ENCODE data around the gene TCF15.

TCF15 gene

DNA sequence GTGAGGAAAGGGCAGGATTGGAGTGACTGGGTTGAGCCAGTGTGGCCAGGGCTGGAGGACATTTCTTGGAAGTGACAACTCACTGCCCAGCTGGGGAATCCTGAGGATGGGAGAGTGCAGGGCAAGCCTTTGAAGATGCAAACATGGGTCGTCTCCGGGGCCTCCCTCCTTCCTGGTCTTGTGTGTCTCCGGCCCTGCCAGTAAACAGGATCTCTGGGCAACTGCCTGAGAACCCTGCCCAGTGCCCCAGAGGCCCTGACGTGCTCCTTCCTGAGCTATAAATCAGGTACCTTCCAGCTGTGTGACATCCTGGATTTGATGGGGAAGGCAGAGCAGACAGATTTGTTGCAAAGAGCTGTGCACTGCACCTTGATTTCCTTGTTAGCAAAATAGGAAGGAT, 12.9 kb upstream of the TCF15 start:
- no peak overlapping the region for H3K4me3 ChIP-seq (ENCODE audit: extremely low read depth, insufficient read depth, low read length, poor library complexity, severe bottlenecking)
- H3K36me3 ChIP-seq (ENCODE audit: control insufficient read depth, insufficient read depth, low read length) = no peaks in the 10 kb centered on the region
- no peak overlapping the region for H3K27ac ChIP-seq (ENCODE audit: low read depth, low read length, severe bottlenecking)
- WGBS, 2 experiments (ENCODE audit: insufficient coverage in 2 of 2) = 18 to 35% methylated on average over 4 of the region's 4 CpGs
- H3K9me3 ChIP-seq (ENCODE audit: control insufficient read depth, low read length) = peaks cover 7% of the 10 kb centered on the region
- H3K4me1 ChIP-seq (ENCODE audit: control insufficient read depth, insufficient read depth, low read length, poor library complexity, severe bottlenecking) = peaks cover 8% of the 10 kb centered on the region

DNA sequence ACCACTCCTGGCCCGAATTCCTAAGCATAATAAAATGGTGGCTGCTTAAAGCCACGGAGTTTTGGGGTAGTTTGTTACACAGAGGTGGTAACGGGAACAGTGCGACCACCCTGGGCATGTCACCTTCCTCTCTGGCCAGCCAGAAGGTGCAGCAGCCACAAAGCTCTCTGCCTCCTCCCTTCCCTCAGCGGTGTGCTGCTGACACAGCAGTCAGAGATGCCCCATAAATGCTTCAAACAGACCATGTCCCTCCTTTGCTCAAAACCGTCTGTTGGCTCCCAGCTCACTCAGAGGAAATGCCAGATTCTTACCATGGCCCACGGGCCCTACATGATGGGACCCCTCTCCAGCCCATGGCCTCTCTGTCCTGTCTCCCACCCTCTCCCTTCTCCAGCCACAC, 12.1 kb upstream of the TCF15 start:
- 90 to 97% methylated on average over 5 to 7 of the region's 7 CpGs for WGBS, 2 experiments (ENCODE audit: insufficient coverage in 2 of 2)
- H3K9me3 ChIP-seq (ENCODE audit: control insufficient read depth, low read length) = peaks cover 10% of the 10 kb centered on the region

DNA sequence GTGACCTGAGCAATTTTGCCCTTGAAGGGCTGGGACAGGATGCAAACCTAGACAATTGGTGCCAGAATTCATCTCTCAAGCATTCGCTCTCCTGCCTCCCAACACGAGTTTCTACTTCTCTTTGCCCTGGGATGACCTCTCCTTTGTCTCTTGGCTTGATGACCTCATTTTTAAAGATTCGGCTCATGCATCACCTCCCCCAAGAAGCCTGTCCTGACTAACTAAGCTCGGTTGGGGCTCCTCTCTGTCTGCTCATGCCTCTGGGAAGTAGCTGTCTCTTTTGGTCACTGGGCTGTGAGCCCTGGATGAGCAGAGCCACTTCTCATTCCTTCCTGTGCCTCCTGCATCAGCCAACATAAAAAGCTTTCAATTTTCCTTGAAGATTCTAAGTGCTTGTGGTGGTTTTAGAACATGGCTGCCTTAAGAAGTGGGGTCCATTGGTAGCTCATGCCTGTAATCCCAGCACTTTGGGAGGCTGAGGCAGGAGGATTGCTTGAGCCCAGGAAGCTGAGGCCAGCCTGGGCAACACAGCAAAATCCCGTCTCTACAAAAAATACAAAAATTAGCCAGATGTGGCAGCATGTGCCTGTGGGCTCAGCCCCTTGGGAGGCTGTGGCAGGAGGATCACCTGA, 11.1 kb upstream of the TCF15 start:
- peaks cover 10% of the 10 kb centered on the region for H3K9me3 ChIP-seq (ENCODE audit: control insufficient read depth, low read length)
- peaks cover 8% of the 10 kb centered on the region for H3K4me1 ChIP-seq (ENCODE audit: control insufficient read depth, insufficient read depth, low read length, poor library complexity, severe bottlenecking)
- no peaks in the 10 kb centered on the region for H3K36me3 ChIP-seq (ENCODE audit: control insufficient read depth, insufficient read depth, low read length)
- peak overlapping the region; percentile 30 for H3K27ac ChIP-seq (ENCODE audit: low read depth, low read length, severe bottlenecking)
- WGBS, 2 experiments (ENCODE audit: insufficient coverage in 2 of 2) = 41 to 48% methylated on average over 4 of the region's 5 CpGs
- H3K4me3 ChIP-seq (ENCODE audit: extremely low read depth, insufficient read depth, low read length, poor library complexity, severe bottlenecking) = no peak overlapping the region

More for the DNA sequence above, 12.1 kb upstream of the TCF15 start:
- H3K4me1 ChIP-seq (ENCODE audit: control insufficient read depth, insufficient read depth, low read length, poor library complexity, severe bottlenecking) = peaks cover 8% of the 10 kb centered on the region
- no peaks in the 10 kb centered on the region for H3K36me3 ChIP-seq (ENCODE audit: control insufficient read depth, insufficient read depth, low read length)
- no peak overlapping the region for H3K4me3 ChIP-seq (ENCODE audit: extremely low read depth, insufficient read depth, low read length, poor library complexity, severe bottlenecking)
- H3K27ac ChIP-seq (ENCODE audit: low read depth, low read length, severe bottlenecking) = no peak overlapping the region

DNA sequence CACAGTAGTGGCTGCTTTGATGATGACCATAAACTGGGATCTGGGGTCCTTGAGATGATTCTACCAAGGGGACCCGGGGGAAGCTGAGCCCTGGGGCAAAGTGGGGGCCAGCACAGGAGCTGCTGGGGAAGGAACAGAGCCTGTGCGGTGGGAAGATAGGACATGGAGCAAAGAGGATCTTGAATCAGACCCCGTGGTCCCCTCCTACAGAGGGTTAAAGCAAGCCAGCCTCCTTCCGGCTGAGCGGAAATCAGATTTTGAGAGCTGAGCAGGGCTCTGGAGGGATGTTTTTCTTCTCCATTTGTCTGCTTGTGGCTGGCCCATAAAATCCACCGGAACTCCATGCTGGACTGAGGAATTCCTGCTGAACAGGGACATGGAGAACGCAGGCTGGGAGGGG, 10.1 kb upstream of the TCF15 start:
- Histone ChIP-seq H3K9me3 (ENCODE audit: control insufficient read depth, low read length) (peaks cover 10% of the 10 kb centered on the region), H3K4me1 (ENCODE audit: control insufficient read depth, insufficient read depth, low read length, poor library complexity, severe bottlenecking) (peaks cover 8% of the 10 kb centered on the region), H3K27ac (ENCODE audit: low read depth, low read length, severe bottlenecking) (no peak overlapping the region), H3K4me3 (ENCODE audit: extremely low read depth, insufficient read depth, low read length, poor library complexity, severe bottlenecking) (no peak overlapping the region), H3K36me3 (ENCODE audit: control insufficient read depth, insufficient read depth, low read length) (no peaks in the 10 kb centered on the region)
- WGBS, 2 experiments (ENCODE audit: insufficient coverage in 2 of 2) = 74 to 83% methylated on average over 5 to 6 of the region's 7 CpGs

DNA sequence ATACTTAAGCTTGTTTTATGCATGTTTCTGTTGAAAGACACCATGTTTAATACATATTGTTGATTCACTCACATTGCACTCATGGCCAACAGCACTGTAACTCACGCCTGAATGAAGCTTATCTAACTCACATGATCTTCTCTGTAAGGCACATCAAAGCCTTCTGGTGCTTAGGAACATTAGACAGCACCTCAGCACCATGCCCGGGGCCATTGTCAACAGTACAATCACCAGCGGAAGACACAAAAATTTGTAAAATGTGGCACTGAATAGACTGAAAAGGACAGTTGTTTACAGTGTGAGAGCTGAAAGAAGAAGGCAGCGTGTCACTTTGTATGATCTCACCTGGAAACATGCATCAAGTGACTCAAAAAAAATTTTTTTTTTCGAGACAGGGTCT, 8.9 kb upstream of the TCF15 start:
- H3K36me3 ChIP-seq (ENCODE audit: control insufficient read depth, insufficient read depth, low read length) = no peaks in the 10 kb centered on the region
- peaks cover 10% of the 10 kb centered on the region for H3K9me3 ChIP-seq (ENCODE audit: control insufficient read depth, low read length)
- WGBS, 2 experiments (ENCODE audit: insufficient coverage in 2 of 2) = 92 to 95% methylated on average over 4 to 5 of the region's 5 CpGs
- no peak overlapping the region for H3K27ac ChIP-seq (ENCODE audit: low read depth, low read length, severe bottlenecking)
- H3K4me3 ChIP-seq (ENCODE audit: extremely low read depth, insufficient read depth, low read length, poor library complexity, severe bottlenecking) = no peak overlapping the region
- peaks cover 8% of the 10 kb centered on the region for H3K4me1 ChIP-seq (ENCODE audit: control insufficient read depth, insufficient read depth, low read length, poor library complexity, severe bottlenecking)

DNA sequence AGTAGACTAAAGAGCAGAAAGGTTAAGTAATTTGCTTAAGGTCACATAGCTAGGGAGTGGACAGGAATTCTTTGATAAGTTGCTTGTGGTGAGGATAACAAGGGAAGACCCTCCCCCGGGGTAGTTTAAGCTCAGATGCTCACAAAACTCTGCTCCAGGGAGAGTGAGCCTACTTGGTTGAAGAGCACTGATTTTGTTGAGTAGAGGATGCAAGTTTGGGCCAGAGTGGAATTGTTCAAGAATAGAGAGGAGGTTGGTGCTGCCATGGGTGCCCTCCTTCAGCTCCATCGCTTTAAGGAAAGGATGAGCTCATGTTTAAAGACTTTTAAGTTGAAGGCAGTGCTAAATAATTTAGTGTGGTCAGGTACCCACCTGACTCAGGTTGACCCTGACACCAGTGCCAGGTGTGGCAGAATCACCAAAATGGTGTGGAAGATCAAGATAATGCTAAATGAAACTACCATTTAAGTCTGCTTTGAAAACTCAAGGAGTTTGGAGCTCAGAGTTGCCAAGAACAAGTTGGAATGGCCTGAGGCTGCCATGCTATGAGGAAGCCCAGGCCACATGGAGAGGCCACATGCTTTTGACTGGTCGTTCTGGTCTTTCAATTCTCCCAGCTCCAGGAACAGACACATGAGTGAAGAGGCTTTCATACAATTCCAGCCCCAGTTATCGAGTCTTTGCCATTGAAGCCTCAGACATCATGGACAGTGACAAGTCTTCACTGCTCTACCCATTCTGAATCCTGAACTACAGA, 8.0 kb upstream of the TCF15 start:
- no peak overlapping the region for H3K4me3 ChIP-seq (ENCODE audit: extremely low read depth, insufficient read depth, low read length, poor library complexity, severe bottlenecking)
- WGBS, 2 experiments (ENCODE audit: insufficient coverage in 2 of 2) = 96 to 97% methylated on average over 3 to 4 of the region's 4 CpGs
- H3K4me1 ChIP-seq (ENCODE audit: control insufficient read depth, insufficient read depth, low read length, poor library complexity, severe bottlenecking) = peaks cover 8% of the 10 kb centered on the region
- H3K27ac ChIP-seq (ENCODE audit: low read depth, low read length, severe bottlenecking) = no peak overlapping the region
- no peaks in the 10 kb centered on the region for H3K36me3 ChIP-seq (ENCODE audit: control insufficient read depth, insufficient read depth, low read length)
- H3K9me3 ChIP-seq (ENCODE audit: control insufficient read depth, low read length) = peaks cover 10% of the 10 kb centered on the region

DNA sequence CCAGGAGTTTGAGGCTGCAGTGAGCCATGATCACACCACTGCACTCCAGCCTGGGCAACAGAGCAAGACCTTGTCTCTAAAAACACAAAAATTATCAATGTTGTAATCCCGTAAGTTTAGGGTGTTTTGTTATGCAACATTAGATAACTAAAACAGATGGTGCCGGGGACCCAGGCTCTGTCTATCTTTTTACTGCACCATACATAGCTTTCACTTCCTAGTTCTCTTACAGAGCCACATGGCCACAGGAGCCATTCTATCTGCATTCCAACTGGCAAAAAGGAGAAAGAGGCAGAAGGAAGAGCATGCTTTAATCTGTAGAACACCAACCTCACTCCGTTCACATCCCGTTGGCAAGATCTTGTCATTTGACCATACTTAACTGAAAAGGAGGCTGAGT, 5.4 kb upstream of the TCF15 start:
- H3K4me3 ChIP-seq (ENCODE audit: extremely low read depth, insufficient read depth, low read length, poor library complexity, severe bottlenecking) = no peak overlapping the region
- H3K9me3 ChIP-seq (ENCODE audit: control insufficient read depth, low read length) = peaks cover 10% of the 10 kb centered on the region
- H3K36me3 ChIP-seq (ENCODE audit: control insufficient read depth, insufficient read depth, low read length) = no peaks in the 10 kb centered on the region
- WGBS, 2 experiments (ENCODE audit: insufficient coverage in 2 of 2) = no CpG with 5 or more reads among the region's 4 CpGs
- H3K27ac ChIP-seq (ENCODE audit: low read depth, low read length, severe bottlenecking) = no peak overlapping the region
- peaks cover 15% of the 10 kb centered on the region for H3K4me1 ChIP-seq (ENCODE audit: control insufficient read depth, insufficient read depth, low read length, poor library complexity, severe bottlenecking)

DNA sequence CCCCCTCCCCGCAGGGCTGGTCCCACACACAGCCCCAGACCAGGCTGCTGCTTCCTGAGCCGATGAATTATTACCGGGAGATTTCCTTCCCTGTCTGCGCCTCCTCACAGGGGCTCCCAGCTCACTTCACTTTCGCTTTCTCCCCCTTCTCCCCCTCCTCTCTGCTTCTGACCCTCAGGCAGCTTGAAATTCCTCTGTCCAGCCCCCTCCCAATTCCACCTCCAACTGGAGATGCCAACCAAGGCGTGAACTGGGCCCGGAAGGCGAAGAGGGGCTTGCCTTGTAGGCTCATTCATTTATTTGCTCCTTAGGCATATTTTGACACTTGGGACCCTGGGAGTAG, 1.7 kb upstream of the TCF15 start:
- H3K27ac ChIP-seq (ENCODE audit: low read depth, low read length, severe bottlenecking) = peak overlapping the region; percentile 29
- H3K36me3 ChIP-seq (ENCODE audit: control insufficient read depth, insufficient read depth, low read length) = no peaks in the 10 kb centered on the region
- no peaks in the 10 kb centered on the region for H3K9me3 ChIP-seq (ENCODE audit: control insufficient read depth, low read length)
- no peak overlapping the region for H3K4me3 ChIP-seq (ENCODE audit: extremely low read depth, insufficient read depth, low read length, poor library complexity, severe bottlenecking)
- H3K4me1 ChIP-seq (ENCODE audit: control insufficient read depth, insufficient read depth, low read length, poor library complexity, severe bottlenecking) = peaks cover 13% of the 10 kb centered on the region
- 47 to 70% methylated on average over 4 to 7 of the region's 8 CpGs for WGBS, 2 experiments (ENCODE audit: insufficient coverage in 2 of 2)

DNA sequence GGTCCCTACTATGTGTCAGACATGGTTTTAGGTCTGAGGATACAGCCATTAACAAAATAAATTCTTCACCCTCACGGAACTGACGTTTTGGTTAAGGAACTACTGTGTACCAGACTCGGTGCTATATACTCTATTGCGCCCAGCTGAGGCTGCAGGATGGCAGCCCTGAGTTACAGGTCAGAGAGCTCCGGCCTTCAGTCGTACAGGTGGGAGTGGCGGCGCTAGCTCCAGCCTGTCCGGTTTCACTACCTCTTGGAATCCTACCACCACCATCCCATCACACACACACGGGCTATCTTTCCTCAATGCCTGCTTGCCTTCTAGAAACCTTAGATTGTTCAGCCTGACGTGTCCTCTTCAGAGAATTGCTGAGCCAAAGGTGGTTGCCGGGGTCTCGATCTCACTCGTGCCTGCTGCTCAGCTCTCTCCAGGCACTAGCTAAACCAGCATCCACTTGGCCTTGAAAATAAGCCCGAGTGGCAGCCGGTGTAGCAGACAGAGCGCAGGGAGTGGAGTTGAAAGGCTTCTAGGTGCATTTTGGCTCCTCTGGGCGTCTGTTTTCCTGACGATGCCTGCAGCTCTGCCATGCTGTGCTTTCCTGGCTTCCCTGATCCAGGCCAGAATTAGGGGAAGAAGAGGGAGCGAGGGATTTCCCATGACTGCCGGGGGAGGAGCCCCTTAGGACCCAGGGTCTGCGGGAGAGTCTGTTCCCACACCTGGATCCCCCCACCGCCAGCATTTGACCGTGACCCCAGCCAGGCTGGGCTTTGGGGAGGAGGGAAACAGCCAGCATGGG, 1.1 kb upstream of the TCF15 start:
- no peaks in the 10 kb centered on the region for H3K9me3 ChIP-seq (ENCODE audit: control insufficient read depth, low read length)
- peak overlapping the region; percentile 29 for H3K27ac ChIP-seq (ENCODE audit: low read depth, low read length, severe bottlenecking)
- H3K4me3 ChIP-seq (ENCODE audit: extremely low read depth, insufficient read depth, low read length, poor library complexity, severe bottlenecking) = no peak overlapping the region
- H3K4me1 ChIP-seq (ENCODE audit: control insufficient read depth, insufficient read depth, low read length, poor library complexity, severe bottlenecking) = peaks cover 14% of the 10 kb centered on the region
- no peaks in the 10 kb centered on the region for H3K36me3 ChIP-seq (ENCODE audit: control insufficient read depth, insufficient read depth, low read length)
- WGBS, 2 experiments (ENCODE audit: insufficient coverage in 2 of 2) = 75 to 88% methylated on average over 18 to 22 of the region's 24 CpGs

DNA sequence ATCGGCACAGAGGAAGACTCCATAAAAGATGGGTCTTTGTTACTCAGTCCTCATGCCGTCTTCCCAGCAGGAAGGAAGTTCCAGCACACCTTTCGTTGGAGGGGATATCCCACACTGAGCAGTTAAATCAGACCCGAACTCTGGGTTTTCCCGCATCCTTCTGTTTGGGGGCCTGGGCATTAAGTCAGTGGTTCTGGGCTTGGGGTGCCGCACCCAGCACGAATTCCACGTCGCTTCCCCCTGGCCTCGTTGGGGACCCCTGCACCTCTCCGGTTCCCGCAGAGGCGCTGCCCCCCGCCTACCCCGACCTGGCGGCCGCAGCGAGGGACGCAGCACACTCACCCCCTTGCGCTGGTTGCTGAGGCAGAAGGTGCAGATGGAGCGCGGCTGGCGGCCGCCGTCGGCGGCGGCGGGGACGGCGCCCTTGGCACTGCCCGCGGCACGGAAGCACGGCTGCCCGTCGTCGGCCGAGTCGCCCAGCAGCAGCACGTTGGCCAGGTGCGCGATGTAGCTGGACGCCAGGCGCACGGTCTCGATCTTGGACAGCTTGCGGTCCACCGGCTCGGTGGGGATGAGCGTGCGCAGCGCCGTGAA, 641 bp downstream of the TCF15 start:
- Histone ChIP-seq H3K36me3 (ENCODE audit: control insufficient read depth, insufficient read depth, low read length) (no peaks in the 10 kb centered on the region), H3K27ac (ENCODE audit: low read depth, low read length, severe bottlenecking) (no peak overlapping the region), H3K4me1 (ENCODE audit: control insufficient read depth, insufficient read depth, low read length, poor library complexity, severe bottlenecking) (peaks cover 27% of the 10 kb centered on the region), H3K4me3 (ENCODE audit: extremely low read depth, insufficient read depth, low read length, poor library complexity, severe bottlenecking) (peak overlapping the region; percentile 35), H3K9me3 (ENCODE audit: control insufficient read depth, low read length) (no peaks in the 10 kb centered on the region)
- 7 to 8% methylated on average over 35 to 48 of the region's 54 CpGs for WGBS, 2 experiments (ENCODE audit: insufficient coverage in 2 of 2)

All from mesodermal cell (in vitro differentiated cells).